Activated CD4-positive, alpha-beta T cell treated with anti-CD3 and anti-CD28 coated beads for 24 hours (primary cell): ENCODE data around the gene OTULIN.

Experiments used
- DNase-seq, 2 donors: peaks; one replicate each; pipeline ENCODE4 v3.0.0-alpha.2; 2020; ENCODE audit warnings: low read depth in 2 of 2

Gene OTULIN

DNA sequence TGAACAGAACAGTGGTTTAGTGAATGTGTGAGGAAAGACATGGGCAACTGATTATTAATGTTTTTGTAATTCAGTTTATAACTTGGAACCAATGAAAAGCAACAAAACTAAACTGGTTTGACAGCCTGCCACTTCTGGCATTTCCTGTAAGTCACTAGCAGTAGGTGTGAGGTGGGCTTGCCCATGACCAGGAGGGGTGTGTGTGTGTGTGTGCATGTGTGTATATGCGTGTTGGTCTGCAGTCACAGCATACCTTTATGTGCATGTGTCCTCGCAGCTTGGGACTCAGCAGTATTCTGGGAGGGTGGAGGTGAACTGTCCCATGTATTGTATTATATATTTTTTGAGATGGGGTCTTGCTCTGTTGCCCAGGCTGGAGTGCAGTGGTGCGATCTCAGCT, 32.3 kb downstream of the OTULIN start:
- DNase-seq, result no peak

DNA sequence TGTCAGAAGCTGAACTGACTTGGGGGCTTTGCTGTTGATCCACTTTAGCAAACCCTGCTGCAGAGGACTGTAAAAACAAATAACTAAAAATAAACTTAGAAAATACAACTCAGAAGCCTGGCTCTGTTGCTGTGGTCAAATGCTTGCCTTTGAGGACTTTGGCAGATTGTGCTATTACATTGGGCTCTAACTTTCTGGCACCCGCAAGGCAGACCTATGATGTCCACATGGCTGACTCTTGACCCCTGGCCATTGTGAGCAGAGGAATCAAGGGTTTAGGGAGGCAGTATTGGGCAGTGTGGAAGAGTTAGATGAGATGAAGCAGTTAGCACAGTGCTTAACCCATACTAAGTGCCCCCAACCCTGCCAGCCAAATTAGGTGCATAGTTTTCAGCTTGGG, 34.0 kb downstream of the OTULIN start:
- DNase-seq, result no peak

DNA sequence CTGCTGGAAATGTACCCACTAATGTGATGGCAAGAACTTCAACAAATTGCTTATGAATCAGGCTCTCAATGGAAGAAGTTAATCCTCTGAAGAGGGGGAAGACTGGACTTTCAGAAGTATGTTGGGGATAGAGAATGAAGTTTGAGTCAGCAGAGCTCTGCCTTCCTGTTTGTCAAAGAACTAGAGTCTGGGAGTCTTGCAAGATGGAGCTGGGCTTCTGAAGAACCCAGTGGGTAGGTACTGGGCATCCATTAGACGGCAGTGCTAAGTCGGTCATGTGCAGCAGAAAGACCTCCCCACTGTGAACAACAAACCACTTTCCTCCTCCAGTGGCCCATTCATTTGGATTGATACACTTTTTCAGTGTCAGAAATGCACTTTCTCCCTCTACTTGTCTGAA, 34.6 kb downstream of the OTULIN start:
- no peak for DNase-seq

DNA sequence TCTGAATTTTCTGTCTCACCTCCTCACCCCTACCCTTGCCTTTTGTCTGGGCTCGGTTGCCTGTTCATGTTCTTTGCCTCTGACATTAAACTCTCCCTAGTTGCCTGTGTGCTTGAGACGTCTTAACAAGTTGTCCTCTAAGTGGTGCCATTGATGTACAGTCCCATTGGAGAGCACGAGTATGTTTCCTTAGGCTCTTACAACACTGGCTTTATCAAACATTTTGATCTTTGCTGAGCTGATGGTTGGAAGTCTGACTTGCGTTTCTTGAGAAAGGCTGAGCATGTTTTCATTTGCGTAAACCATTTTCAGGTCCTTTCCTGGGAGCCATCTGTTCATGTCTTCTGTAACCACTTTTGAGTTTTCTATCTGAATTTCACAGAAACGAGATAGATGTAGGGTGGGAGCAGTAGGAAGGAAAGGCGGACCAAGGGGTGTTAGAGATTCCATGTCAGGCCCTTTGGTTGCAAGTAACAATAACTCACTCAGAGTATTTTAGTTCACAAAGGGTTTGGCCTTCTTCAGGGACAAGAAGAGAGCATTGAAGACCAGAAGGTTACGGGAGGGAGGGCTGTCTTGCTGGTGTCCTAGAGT, 35.4 kb downstream of the OTULIN start:
- DNase-seq, result no peak

DNA sequence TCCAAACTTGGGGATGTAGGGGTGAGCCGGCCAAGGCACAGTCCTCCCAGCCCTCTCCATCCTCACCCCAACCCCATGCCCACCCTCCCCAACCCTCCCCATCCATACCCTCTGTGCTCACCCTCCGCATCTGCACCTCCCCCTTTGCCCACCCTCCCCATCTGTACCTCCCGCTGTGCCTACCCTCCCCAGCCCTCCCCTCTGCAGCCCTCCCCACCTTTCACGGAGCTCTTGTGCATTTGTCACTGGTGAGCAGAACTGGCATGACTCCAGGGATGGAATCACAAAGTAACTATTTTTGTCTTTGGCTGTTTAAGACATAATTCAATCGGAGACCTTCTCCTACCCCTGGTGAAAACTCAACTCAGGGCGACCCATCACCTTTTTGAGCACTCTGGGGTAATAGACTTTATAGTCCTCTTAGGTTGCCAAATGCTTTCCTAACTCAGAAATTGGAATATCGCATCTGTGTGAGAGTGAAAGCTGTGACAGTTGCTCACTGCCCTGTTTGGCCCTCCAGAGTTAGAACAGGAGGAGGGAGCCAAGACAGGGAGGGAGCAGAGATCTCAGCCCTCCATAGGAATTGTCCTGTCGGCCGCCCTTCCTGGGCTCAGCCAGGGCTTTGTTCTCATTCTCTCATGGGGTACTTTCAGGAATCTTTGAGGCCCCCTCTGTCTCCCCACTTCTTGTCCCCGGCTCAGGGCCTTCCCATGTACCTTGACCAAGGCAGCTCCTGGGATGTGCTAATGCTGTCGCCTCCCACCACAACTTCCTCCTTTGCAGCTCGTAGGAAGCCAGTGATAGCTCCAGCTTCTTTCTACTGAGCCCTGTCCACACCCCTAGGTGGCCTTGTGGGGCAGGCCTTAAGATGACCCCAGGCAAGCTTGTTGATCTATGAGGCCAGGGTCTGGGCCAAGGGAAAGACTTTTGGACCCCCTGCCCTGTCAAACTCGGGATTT, 36.2 kb downstream of the OTULIN start:
- DNase-seq, result no peak

DNA sequence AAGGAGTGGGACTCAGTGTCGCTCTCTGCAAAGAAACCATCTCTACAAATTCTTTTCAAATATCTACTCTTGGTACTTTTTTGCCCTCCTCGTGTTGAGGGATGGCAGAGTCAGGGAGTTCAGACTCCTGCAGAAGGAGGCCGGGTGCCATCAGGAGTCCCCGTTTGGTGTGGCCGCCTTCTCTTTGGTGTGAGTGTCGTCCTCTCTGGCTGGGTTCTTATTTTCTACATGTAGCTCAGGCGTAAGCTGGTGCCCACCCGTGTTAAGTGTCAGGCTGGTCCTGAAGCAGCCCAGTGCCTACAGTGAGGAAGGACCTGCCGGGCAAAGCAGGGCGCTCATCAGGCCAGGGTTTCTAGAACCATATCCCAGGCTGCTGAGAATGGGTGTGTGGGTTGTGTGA, 37.0 kb downstream of the OTULIN start:
- no peak for DNase-seq

DNA sequence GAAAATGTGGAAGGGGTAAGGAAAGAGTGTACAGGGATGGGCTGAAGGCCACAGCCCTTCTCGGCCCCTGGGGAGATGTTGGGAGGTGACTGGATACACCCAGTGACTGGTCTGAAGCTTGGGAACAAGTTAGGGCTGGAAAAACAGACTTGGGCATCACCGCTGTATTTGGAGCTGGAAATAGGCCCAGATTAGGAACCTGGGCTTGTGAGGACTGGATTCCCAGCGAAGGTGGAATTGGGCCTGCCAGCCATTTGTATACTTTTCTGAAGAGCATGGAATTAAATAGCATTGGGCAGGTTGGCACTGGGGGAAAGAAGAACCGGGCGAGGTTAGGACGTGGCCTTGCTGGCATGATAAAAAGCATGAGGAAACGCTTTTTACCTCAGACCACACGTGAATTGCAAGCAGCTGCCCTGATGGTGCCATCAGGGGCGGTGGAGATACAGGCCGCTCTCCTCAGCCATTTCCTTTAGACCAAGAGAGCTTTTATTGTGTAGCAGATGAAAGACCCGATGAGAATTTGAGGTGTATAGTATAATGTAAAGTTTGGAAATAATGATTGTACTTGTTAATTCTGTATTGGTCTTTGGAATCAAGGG, 37.8 kb downstream of the OTULIN start:
- DNase-seq, result no peak

DNA sequence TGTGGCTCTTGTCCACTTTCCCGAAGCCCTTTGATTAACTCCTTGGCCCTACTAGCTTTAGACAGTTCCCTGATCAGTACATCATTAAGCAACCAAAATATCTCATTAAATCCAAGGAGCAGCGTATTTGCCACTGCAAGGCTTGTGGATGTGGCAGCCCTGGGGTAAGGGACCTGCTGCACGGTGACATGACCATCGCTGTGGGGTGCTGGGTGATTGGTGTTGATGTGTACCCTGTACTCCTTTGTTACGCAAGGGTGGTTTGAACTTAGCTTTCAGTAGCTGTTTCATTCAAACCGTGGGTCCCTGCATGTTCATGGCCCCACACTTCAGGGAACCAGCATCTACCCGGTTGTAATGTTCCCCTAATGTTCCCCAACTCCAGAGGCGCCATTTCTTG, 41.0 kb downstream of the OTULIN start:
- no peak for DNase-seq

DNA sequence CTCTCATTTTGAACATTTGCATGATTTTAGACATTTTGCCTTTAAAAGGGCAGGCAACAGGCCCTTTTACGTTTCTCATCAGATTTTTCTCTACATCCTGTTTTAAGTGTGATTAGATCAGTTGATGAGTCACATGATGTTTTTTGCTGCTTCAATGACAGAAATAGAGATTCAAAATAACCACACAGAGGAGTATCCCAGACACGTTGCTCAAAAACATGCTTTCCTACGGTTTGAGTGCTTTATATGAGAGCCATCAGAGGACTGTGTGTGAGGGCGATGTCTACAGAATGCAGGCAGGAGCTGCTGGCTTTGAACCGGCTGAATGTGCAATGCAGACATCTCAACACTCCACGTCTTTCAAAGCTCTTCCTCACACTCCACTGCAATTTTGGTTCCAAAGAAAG, 42.1 kb downstream of the OTULIN start:
- DNase-seq, result no peak

DNA sequence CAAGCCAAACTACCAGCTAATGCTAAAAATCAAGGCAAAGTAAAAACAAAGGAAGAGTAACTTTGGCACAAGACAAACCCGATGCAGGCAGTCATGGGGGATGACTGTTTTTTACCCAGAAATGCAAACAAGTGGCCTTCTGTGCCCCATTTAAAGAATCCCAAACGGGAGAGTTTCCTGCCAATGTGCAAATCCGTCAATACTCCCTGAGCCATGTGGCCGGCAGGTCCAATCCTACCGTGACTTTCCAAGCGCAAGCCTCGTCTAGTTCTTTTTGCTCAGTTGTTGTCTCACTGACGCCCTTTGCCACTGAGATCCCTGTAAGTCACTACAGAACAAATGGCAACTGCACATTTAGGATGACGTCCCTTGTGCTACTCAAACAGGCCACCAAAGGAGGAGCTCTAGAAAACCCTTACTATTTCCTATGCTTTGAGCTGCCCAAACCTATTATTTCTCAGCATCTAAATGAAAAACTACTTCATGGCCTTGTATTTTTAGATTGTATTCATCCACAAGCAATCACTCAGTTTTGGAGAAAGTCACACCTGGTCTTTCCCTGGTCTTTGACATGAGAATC, 43.4 kb downstream of the OTULIN start:
- DNase-seq, result no peak

DNA sequence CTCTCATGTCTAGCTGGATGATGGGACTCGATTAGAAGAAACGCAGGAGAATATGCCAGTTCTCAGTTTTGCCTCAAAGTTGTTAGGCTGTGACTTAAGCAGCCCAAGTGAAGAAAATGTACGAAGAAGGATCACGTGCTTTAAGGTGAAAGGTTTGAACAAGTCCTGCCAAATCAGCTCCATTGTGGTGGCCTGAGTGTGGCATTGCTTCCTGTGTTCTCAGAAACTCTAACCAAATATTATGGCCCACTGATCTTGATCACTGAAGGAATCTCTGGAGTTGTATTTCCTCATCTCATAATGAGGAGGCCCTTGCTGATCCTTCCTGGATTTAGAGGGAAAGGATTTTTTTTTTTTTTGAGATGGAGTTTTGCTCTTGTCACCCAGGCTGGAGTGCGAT, 44.0 kb downstream of the OTULIN start:
- no peak for DNase-seq

DNA sequence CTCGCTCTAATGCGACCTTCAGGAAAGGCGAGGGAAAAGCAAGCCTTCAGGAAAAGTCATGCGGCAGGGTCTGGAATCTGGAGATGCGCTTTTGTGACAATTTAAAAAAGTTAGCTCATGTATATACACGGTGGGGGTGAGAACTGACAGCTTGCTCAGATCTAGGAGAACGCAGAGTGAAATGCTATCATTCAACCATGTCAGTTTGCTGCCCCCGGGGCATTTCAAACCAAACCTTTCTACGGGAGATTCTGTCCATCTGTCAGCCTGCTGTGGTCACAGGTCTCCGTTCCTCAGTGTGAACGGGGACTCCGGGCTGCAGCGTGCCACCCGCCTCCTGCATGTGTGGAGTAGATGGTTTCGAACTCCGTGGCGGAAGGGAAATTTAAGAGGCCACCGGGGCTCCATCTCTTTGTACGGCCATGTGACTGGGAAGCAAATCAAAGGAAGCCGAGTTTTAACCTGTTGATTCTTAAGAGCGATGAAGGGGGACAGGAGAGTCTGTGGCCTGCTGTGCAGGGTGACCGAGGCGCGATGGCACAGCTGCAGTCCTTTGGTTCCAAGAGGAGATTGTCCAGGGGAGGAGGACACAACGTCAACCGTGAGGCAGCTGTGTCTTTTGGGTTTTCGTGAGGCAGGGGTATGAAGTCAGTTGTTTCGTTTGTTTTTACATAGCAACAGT, 45.9 kb downstream of the OTULIN start:
- no peak for DNase-seq

DNA sequence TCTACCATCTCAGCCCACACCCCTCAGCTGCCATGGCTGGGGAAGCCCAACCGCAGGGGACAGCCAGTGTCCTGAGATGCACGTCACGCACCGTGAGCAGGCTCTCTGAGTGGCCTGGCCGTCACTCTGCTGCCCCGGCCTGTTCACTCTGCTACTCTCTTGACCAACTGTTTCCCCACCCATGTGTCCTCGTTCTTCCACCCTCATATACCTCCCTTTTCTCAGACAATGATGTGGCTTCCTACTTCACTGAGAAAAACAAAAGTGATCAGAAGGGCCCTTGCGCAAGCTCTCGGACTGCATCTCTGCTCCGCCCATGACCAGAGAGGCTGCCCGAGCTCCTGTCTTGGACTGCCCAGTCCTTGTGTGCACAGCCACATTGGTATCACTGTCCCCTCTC, 47.6 kb downstream of the OTULIN start:
- no peak for DNase-seq

DNA sequence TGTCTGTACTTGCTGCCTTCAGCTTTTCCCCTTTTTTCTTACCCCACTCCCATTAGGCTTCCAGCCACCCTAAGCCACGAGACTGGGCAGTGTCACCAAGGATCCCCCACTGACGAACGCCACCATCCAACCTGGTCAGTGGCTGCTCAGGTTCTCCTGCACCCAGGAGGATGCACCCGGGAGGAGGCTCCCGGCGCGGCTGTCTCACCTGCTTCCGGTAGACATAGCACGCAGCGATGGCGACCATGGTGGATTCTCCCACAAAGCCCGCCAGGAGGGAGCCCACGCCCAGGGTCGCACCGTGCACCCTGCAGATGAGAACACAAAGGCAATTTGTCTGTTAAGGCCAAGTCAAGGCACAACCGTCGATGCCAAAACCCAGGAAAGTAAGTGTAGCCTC, 48.1 kb downstream of the OTULIN start:
- DNase-seq, result no peak

DNA sequence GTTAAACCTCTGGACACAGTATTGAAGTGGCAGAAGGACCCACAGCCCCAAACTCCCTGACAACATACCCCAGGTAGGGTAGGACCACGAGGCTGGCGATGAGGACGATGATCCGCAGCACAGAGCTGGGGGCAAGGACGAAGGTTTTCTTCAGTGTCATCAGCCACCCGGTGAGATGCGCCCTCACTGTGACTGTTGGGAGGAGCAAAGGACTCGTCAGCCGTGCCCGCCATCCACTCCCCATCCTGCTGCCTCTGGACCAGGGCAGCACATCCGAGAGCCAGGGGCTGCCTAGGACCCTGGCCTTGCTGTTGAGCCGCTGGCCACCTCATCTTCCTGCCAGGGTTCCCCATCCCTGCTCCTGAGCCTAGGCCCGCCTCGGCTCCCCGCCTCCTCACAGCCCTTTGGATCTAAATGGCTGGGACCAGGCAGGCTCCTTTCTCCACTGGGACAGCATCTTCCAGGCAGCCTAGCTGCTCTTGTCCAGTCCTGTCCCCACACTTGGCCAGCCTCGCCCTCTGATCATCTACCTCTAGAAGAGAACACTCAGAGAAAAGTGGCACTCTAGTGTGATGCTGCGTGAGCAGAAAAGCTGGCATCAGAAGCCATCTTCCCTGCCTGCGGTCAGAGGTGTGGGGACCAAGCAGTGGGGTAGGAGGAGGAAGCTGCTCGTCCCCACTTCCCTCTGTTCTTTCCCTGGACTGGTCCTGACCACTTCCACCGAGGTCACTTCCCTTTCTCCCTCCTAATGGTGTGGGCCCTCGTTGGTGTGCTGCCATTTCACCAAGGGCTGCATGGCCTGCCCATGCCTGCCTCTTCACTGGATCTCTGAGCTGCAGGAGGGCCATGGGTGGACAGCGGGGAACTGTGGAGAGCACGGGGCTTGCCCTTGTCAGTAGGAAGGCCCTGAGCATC, 49.2 kb downstream of the OTULIN start:
- no peak for DNase-seq

DNA sequence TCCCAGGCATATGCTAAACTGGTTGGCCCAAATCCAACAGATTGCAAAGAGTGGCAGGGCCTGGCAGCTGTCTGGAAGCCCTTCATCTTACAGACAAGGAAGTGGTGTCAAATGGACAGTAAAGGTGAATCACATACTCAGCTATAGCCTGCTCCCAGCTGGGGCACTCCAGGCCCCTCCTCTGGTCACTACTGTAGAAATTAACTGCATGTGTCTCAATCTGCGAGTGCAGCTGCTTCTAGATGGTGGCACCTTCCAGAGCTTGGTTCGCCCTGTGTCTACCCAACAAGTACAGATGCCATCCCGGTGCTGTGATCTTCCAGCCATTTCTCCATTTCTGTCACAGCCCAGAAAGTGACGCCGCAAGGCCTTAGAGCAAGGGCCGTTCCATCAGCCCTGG, 50.2 kb downstream of the OTULIN start:
- no peak for DNase-seq

DNA sequence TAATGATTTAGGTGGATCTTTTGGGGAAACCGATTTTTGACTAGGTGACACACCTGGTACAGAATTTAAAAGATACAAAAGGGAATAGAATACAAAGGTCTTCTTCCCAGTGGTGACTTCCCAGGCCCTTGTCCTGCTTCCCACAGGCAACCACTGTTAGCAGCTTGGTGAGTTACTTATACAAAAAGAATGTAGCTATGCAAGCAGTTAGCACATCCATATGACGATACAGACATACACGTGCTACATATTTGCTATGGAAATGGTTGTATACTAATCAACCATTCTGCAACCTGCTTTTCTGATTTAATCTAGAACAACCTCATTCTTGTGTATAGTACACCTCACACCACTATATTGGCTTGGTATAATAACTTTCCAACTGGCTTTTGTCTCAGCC, 51.0 kb downstream of the OTULIN start:
- no peak for DNase-seq

DNA sequence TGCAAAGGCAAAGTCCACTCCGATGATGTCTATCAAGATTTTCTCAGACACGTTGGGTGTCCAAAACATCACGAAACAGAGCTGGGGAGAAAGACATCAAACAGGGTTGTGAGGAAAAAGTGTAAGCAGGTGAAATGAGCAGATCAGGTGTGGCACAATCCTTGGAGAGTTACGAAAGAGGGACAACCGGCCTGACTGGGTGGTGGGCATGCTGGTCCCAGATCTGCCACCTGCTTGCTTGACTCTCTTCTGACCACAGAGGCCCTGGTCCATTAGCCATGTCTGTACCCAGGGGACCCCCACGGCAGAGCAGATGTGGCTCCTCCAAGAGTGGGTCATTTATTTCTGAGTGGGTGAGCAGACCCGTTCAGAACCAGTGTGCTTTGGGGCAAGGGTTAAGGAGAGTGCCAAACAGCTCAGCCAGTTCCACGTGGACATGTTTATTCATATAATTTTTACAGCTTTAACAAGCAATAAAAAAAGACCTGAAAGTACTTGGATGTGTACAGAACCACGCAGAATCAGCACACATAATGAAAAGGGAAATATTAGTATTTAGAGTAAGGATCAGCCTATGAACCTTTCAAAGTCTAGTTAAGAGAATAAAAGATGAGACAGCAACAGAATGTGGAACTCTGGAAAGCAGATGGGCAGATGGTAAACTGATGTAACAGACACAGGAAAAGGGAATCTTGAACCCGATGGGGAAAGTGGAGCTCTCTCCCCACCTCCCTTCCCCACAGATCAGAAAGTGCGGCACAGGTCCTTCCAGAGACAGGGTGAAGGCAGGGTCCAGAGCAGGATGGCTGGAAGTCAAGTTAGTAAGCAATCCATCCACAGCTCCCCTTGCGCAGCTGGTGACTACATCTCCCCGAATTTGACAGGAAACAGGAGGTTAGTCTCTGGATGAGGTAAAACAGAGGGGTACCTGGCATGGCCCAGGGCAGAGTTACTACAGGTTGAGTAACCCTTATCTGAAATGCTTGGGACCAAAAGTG, 52.5 kb downstream of the OTULIN start:
- DNase-seq, result no peak

DNA sequence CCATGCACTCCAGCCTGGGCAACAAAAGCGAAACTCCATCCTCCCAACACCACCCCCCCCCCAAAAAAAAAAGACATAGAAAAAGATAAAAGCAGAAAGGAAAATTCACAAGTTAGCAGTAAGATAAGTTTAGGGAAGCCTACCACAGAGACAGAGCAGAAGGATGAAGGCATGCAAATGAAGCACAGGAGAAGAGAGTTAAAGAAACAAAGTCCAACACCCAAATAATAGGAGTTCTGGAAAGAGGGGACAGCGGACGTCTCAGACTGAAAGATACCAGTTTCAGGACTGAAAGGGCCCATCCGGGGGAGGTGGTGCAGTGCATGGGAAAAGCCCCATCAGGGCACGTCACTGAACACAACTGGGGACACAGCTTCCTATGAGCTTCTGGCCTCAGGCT, 54.3 kb downstream of the OTULIN start:
- DNase-seq, result no peak
